Measurements from ENCODE around the gene ZFPM1. TPM values are rescaled to one million over a fixed set of nuclear protein-coding genes. Genes with fewer than 3 reads are reported as not detected.
"Not testable (repeated sequence)": the region's sequence is repeated elsewhere in the genome, so short reads cannot be mapped to it uniquely, and the experiment has no call there.

Gene ZFPM1
- total RNA-seq, 1 experiment from 2014 or later = 3.9 TPM

DNA sequence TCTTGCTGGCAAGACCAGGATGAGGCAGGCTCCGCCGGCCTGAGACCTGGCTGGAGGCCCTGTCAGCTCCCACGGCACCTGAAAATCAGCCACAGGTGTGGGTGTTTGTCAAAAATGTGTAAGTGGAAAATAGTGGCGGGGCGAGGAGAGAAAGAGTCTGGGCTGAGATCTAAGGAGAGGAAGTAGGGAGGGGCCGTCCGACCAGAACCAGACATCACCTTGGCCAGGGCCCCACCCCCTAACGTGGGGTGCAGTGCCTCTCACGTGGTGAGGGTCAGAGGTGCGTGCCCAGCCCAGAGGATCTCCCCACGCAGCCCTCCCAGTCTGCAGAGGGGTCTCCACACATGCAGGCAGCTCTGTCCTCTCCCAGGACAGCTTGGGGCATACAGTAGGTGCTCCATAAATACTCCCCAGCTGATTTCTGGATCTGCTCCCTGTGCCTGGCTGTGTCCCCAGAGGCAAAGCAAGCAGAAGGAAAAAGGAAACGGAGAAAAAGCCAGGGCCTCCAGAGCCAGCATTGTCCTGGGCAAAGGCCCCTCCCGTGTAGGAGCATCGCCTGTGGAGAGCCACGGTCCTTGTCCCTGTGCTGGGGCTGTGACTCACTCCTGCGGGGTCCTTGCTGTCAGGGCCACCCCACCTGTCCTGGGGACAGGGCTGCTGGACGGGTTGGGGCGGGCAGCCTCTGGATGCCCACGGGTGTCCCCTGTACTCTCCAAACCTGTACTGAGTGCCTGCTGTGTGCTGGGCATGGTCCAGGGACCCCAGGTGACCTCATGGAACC lies 16.7 kb downstream of the ZFPM1 start:
- in situ Hi-C loops (cut with HindIII; ENCODE audit: low pct_unique_long_range_greater_than_20kb, low sequenced_read_pairs) = no loop called here
- no TSS peak for BruUV-seq (replicated peaks)
- no peaks in the 10 kb centered on the region for H3K9me3 ChIP-seq (ENCODE audit: control insufficient read depth, insufficient read depth, low read depth, low read length)

DNA sequence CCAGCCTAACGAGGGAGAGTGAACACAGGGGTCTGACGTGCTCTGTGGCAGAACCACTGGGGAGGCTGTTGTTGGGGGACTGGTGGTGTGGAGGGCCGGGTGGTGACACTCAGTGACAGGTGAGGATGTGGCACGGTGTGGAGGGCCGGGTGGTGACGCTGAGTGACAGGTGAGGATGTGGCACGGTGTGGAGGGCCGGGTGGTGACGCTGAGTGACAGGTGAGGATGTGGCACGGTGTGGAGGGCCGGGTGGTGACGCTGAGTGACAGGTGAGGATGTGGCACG lies 17.3 kb downstream of the ZFPM1 start:
- H3K27me3 ChIP-seq (ENCODE audit: control insufficient read depth, insufficient read depth, low read length); H3K9me3 ChIP-seq (ENCODE audit: control insufficient read depth, insufficient read depth, low read depth, low read length); ATAC-seq; BruUV-seq (replicated peaks); DNase-seq (ENCODE audit: low read depth, low spot score); CTCF ChIA-PET; H3K27ac ChIP-seq (ENCODE audit: low read length); H3K4me1 ChIP-seq (ENCODE audit: control insufficient read depth, insufficient read depth, low read length); POLR2A ChIA-PET; intact Hi-C loops (cut with micrococcal nuclease; ENCODE audit: unreplicated experiment); in situ Hi-C loops (cut with HindIII; ENCODE audit: low pct_unique_long_range_greater_than_20kb, low sequenced_read_pairs); H3K36me3 ChIP-seq (ENCODE audit: control insufficient read depth, insufficient read depth, low read length); H3K4me3 ChIP-seq (ENCODE audit: low read depth in 2 of 2, low read length in 2 of 2): not testable (repeated sequence)

More for the DNA sequence above, 16.7 kb downstream of the ZFPM1 start:
- H3K4me1 ChIP-seq (ENCODE audit: control insufficient read depth, insufficient read depth, low read length) = no peaks in the 10 kb centered on the region; the same call in 1 of the 2 replicates
- no peak overlapping the region for H3K4me3 ChIP-seq (ENCODE audit: low read depth in 2 of 2, low read length in 2 of 2)
- DNase-seq (ENCODE audit: low read depth, low spot score) (no peak), ATAC-seq (no peak)
- intact Hi-C loops (cut with micrococcal nuclease; ENCODE audit: unreplicated experiment) = no loop called here
- TF ChIP-seq SIN3A (IDR thresholded peaks at IDR 0.05; ENCODE audit: borderline replicate concordance, insufficient read depth, low read depth, low read length) (no peak), POLR2AphosphoS5 (IDR thresholded peaks at IDR 0.05; ENCODE audit: low read depth, low read length) (no peak), TCF7L2 (IDR thresholded peaks at IDR 0.05; ENCODE audit: low read depth, low read length) (no peak)
- TF ChIP-seq, protein P1, sequence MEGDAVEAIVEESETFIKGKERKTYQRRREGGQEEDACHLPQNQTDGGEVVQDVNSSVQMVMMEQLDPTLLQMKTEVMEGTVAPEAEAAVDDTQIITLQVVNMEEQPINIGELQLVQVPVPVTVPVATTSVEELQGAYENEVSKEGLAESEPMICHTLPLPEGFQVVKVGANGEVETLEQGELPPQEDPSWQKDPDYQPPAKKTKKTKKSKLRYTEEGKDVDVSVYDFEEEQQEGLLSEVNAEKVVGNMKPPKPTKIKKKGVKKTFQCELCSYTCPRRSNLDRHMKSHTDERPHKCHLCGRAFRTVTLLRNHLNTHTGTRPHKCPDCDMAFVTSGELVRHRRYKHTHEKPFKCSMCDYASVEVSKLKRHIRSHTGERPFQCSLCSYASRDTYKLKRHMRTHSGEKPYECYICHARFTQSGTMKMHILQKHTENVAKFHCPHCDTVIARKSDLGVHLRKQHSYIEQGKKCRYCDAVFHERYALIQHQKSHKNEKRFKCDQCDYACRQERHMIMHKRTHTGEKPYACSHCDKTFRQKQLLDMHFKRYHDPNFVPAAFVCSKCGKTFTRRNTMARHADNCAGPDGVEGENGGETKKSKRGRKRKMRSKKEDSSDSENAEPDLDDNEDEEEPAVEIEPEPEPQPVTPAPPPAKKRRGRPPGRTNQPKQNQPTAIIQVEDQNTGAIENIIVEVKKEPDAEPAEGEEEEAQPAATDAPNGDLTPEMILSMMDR (IDR thresholded peaks at IDR 0.05) = no peak
- TF ChIP-seq, protein P2, sequence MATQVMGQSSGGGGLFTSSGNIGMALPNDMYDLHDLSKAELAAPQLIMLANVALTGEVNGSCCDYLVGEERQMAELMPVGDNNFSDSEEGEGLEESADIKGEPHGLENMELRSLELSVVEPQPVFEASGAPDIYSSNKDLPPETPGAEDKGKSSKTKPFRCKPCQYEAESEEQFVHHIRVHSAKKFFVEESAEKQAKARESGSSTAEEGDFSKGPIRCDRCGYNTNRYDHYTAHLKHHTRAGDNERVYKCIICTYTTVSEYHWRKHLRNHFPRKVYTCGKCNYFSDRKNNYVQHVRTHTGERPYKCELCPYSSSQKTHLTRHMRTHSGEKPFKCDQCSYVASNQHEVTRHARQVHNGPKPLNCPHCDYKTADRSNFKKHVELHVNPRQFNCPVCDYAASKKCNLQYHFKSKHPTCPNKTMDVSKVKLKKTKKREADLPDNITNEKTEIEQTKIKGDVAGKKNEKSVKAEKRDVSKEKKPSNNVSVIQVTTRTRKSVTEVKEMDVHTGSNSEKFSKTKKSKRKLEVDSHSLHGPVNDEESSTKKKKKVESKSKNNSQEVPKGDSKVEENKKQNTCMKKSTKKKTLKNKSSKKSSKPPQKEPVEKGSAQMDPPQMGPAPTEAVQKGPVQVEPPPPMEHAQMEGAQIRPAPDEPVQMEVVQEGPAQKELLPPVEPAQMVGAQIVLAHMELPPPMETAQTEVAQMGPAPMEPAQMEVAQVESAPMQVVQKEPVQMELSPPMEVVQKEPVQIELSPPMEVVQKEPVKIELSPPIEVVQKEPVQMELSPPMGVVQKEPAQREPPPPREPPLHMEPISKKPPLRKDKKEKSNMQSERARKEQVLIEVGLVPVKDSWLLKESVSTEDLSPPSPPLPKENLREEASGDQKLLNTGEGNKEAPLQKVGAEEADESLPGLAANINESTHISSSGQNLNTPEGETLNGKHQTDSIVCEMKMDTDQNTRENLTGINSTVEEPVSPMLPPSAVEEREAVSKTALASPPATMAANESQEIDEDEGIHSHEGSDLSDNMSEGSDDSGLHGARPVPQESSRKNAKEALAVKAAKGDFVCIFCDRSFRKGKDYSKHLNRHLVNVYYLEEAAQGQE (IDR thresholded peaks at IDR 0.05; ENCODE audit: insufficient read depth in 1 of 2, low read depth in 2 of 2, low read length in 1 of 2) = no peak
- ChIA-PET POLR2A (no interaction called here), CTCF (no interaction called here)
- H3K27ac ChIP-seq (ENCODE audit: low read length) = no peak overlapping the region
- no peaks in the 10 kb centered on the region for H3K36me3 ChIP-seq (ENCODE audit: control insufficient read depth, insufficient read depth, low read length)
- no peaks in the 10 kb centered on the region for H3K27me3 ChIP-seq (ENCODE audit: control insufficient read depth, insufficient read depth, low read length)

DNA sequence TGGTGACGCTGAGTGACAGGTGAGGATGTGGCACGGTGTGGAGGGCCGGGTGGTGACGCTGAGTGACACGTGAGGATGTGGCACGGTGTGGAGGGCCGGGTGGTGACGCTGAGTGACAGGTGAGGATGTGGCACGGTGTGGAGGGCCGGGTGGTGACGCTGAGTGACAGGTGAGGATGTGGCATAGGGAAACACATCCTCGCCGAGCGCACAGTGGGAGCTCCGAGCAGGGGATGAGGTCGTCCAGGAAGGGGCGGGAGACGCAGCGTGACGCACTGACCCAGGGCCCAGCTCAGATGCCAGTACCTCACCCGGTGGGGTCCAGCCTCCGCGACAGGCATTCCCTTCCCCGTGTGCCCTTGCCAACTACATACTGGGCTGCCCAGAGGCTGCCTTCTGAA lies 17.6 kb downstream of the ZFPM1 start:
- H3K36me3 ChIP-seq (ENCODE audit: control insufficient read depth, insufficient read depth, low read length); DNase-seq (ENCODE audit: low read depth, low spot score); intact Hi-C loops (cut with micrococcal nuclease; ENCODE audit: unreplicated experiment); BruUV-seq (replicated peaks); H3K27me3 ChIP-seq (ENCODE audit: control insufficient read depth, insufficient read depth, low read length); H3K4me3 ChIP-seq (ENCODE audit: low read depth in 2 of 2, low read length in 2 of 2); in situ Hi-C loops (cut with HindIII; ENCODE audit: low pct_unique_long_range_greater_than_20kb, low sequenced_read_pairs); H3K4me1 ChIP-seq (ENCODE audit: control insufficient read depth, insufficient read depth, low read length); H3K9me3 ChIP-seq (ENCODE audit: control insufficient read depth, insufficient read depth, low read depth, low read length); POLR2A ChIA-PET; H3K27ac ChIP-seq (ENCODE audit: low read length); CTCF ChIA-PET; ATAC-seq: not testable (repeated sequence)

All from Panc1 (cell line).